Endothelial cell of hepatic sinusoid (primary cell): ENCODE data around the gene USP28.
"Not testable (repeated sequence)": the region's sequence is repeated elsewhere in the genome, so short reads cannot be mapped to it uniquely, and the experiment has no call there.

Source experiments
- in situ Hi-C: cut with HindIII; loops from 2 replicates; pipeline ENCODE4 v1.10.0; 2017; ENCODE audit warnings: low sequenced_read_pairs

USP28 gene

GRCh38 chr11:113839842-113840241, 35.5 kb downstream of the USP28 start:
- in situ Hi-C loops: no loop called here

- in situ Hi-C loops: no loop called here
Observed at GRCh38 chr11:113838005-113838404, 37.4 kb downstream of the USP28 start.

- in situ Hi-C loops: no loop called here
Observed at GRCh38 chr11:113835306-113835705, 40.1 kb downstream of the USP28 start.

DNA sequence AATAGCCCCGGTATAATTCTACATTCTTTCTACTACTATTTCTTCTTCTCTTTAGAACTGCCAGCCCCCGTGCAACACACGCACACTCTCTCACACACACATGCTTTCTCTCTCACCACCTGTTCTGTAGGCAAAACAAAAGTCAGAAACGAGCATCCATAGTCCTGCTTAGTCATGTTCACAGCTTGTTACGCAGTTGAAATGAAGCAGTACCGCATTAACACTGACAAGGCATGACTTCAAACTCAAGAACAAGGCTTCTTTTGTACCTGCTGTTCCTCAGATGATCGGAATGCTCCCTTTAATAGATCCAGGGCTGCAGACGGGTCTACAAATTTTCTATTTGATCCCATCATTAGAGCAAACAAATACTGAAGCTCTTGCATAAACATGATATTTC, 42.2 kb downstream of the USP28 start:
- in situ Hi-C loops: no loop called here

DNA sequence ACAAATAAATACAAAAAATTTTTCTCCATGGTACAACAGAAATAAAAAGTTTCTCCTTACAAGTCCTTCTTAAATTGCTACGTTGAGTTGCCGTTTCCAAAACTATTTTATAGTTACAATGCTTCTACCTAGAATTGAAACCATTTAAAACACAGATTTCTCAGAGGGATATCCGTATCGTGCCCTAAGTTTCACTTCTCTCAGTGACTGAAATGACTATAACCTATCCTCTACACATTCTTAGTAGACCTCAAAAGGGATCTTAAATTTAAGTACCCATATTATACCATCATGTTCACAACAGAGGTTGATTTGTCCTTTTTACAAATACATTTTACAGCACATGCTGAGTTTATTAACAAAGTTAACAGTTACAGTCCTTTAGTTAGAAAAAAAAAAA, 44.1 kb downstream of the USP28 start:
- in situ Hi-C loops: no loop called here

DNA sequence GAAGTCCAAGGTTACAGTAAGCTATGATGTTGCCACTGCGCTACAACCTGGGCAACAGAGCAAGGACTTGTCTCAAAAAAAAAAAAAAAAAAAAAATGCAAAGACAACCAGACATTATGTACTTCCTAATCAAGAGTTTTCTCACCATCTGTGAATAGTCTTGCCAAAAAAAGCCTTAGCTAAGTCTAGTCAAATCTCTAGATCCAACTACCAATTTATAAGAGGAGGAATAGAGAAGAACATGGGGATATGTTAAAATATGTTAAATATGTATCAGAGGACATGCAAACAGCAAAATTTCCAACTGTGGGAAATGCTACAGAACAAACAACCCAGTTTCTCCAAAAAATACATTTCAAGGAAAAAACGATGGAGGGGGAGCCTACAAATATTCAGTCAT, 45.6 kb downstream of the USP28 start:
- in situ Hi-C loops: no loop called here

- in situ Hi-C loops: no loop called here
Observed at GRCh38 chr11:113828191-113828590, 47.2 kb downstream of the USP28 start.

- in situ Hi-C loops: no loop called here
Observed at GRCh38 chr11:113827477-113827876, 47.9 kb downstream of the USP28 start.

GRCh38 chr11:113818426-113818825, 56.9 kb downstream of the USP28 start:
- in situ Hi-C loops: no loop called here

GRCh38 chr11:113817626-113818025, 57.7 kb downstream of the USP28 start:
- in situ Hi-C loops: no loop called here

- in situ Hi-C loops: no loop called here
Observed at GRCh38 chr11:113817162-113817561, 58.2 kb downstream of the USP28 start.

GRCh38 chr11:113814181-113814580, 61.2 kb downstream of the USP28 start:
- in situ Hi-C loops: loop anchor here (5.0 kb wide), 2 partner anchors 57 to 107 kb away; partner anchors contain the start of gene TMPRSS5

- in situ Hi-C loops: no loop called here
Observed at GRCh38 chr11:113808931-113809330, 66.4 kb downstream of the USP28 start.

DNA sequence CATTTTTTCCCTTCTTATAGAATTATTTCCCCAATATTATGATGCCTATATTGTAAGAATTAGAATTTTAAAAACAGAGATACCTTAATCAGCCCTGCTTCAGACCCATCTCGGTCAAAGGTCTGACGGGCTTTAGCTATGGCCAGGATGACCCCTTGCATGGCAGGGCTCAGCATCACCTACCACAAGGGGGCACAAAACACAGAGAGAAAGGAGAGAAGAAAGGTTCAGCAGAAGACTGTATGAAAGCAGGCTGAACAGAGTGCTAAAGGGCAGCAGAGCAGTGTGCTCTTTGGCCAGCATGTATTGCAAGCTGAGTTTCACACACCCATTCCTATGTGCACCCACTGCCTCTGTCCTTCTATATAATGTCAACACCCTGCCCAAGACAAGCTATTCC, 69.0 kb downstream of the USP28 start:
- in situ Hi-C loops: no loop called here

GRCh38 chr11:113805640-113806039, 69.7 kb downstream of the USP28 start:
- in situ Hi-C loops: no loop called here

DNA sequence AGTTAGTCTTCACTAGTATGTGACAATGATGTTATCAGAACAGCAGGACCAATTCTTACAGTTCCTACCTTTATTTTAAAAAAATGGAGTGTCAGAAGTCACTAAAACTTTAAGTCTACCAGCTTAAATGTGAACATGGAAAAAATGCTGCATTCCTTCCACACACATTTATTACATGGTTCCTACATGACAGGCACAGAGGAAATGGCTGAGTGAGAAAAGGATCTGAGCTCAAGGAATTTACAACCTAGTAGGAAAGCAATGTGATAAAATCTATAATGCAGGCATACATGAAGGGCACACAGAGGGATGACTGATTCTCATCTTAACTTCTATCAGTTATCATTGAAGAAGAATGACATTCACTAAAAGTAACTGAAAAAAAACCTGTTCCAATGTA, 72.8 kb downstream of the USP28 start:
- in situ Hi-C loops: no loop called here

GRCh38 chr11:113796663-113797259, 78.6 kb downstream of the USP28 start:
- in situ Hi-C loops: loop anchor here (10.0 kb wide), 1 partner anchor 488 kb away; no protein-coding TSS in a partner anchor

DNA sequence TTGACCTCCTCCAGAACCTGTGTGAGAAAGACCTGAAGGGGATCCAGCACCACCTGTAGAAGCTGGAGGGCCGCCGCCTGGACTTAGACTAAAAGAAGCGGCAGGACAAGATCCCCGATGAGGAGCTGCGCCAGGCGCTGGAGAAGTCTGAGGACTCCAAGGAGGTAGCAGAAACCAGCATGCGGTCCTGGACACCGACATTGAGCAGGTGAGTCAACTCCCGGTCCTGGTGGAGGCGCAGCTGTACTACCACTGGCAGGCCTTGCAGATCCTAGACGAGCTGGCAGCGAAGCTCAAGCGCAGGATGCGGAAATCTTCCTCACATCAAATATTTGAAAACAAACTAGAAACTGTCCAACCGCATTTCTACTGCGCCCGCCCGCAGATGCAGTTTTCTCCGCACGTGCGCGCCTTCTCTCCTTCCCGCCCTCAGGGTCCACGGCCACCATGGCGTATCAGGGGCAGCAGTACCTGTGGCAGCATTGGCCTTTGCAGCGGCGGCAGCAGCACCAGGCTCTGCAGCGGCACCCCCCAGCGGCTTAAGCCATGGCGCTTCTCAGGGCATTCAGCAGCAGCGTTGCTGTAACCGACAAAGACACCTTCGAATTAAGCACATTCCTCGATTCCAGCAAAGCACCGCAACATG, 85.6 kb downstream of the USP28 start:
- in situ Hi-C loops: loop anchor here (10.0 kb wide), 1 partner anchor 495 kb away; no protein-coding TSS in a partner anchor

- in situ Hi-C loops: not testable (repeated sequence)
Observed at GRCh38 chr11:113789016-113789415, 86.4 kb downstream of the USP28 start.

GRCh38 chr11:113782134-113782533, 93.2 kb downstream of the USP28 start:
- in situ Hi-C loops: no loop called here

DNA sequence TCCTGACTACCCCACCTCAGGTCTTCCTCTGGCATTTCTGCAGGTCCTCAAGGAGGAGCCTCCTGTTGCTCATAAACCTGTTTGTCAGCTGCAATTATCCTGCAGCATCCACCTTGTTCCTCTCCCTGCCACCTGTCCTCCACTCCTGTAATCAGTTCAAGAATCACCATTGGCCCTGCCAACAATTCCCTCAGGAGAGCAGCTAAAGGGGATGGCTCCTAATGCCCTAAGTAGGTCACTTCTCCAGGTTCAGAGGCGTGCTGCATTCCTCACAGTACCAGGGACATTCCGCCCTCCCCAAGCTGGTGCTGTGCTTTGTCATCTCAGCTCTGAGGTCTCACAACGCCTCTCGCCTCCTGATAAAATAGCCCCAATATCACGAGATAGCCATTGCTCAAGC, 93.7 kb downstream of the USP28 start:
- in situ Hi-C loops: no loop called here

DNA sequence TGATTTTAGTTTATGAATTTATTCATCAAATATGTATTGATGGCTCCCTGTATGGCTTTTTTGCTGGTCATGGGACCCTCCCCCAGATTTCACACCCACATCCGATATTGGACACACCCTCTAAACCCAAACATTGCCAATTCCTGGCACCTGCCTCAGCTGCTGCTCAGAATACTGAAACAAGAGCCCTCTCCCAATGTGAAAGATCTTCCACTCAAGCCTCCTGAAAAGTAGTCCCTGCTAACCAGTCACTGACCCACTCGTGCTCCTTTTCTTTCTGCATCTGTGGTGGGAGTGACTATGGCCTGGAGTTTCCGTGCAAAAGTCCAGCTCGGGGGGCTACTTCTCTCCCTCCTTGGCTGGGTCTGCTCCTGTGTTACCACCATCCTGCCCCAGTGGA, 95.9 kb downstream of the USP28 start, which contains the start of gene CLDN25:
Gene CLDN25 (plus strand): TSS at position 301 of the 400 bp plus-strand sequence. CDS start 0 bp downstream, at position 301.
- in situ Hi-C loops: no loop called here
